ENCODE results near the gene TRIM49D1.
"Not testable (repeated sequence)": the region's sequence is repeated elsewhere in the genome, so short reads cannot be mapped to it uniquely, and the experiment has no call there.

The TRIM49D1 gene

DNA sequence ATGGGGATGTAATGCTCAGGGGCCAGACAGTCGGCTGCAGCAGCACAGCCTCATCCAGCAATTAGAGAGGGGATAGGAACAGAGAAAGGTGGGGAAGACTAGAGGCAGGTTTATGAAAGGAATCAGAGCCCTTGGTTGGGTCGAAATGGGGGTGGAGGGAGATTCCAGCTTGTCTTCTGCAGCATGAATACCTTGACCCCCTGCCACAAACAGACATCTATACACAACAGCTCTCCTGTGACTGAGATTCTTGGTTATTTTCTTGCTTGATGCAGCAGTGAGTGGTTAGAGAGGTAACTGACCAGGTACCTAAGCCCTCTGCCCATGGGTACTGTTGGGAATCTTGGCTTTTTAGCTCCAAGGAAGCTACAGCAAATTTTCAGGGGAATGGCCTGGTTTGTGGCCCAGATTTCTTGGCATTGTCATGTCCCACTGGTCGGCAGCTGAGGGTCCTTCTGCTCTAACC, at the start of gene TRIM49D1:
TSS of gene TRIM49D1 (minus strand) at position 51 of the 466 bp plus-strand sequence. CDS start 4,535 bp downstream, outside the sequence.
- no peak for DNase-seq (ENCODE audit: low spot score)

DNA sequence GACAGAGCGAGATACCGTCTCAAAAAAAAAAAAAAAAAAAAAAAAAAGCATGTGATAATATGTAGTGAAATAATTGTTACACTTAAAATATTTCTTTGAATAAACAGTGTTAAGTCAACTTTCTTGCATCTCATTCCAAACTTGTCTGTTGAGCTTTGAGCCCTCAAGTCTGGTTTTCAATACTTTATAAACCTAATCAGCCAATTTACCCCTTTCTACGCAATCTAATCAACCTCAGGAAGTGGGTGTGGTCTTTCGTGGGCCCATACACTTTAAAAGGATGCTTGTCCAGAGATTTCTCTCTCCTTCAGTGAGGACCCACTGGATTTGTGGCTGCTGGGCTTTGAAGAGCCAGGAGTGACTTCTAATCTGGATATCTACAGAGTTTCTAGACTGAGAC, 43.7 kb upstream of the TRIM49D1 start, which contains the start of gene TRIM64:
TSS of gene TRIM64 (plus strand) at position 301 of the 400 bp plus-strand sequence. CDS start 2,467 bp downstream, outside the sequence.
- DNase-seq (ENCODE audit: low spot score): not testable (repeated sequence)

DNA sequence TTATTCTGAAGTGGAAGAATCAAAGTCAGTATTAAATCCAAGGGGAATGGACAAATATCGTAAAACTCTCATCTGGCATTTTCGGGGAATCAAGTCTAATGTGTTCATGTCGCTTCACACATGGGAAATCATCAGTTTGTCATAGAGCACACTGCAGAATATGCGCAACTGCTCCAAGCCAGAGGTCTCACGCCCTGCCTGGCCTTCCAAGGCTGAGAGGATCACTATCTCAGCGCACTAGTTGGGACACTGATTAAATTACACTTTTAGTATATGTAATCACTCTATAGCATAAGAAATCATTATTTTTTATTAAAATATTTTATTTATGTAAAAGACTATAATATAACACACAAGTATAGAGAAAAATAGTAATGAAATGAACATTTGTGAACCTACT, 38.8 kb upstream of the TRIM49D1 start:
- DNase-seq (ENCODE audit: low spot score): not testable (repeated sequence)

- DNase-seq (ENCODE audit: low spot score): not testable (repeated sequence)
Measured at GRCh38 chr11:89923764-89924163, 1.7 kb upstream of the TRIM49D1 start, which contains the start of gene TRIM49D2. Gene TRIM49D2, plus strand, starts transcription at chr11:89924064. Its CDS starts 2,698 bp downstream, at chr11:89926762.

DNA sequence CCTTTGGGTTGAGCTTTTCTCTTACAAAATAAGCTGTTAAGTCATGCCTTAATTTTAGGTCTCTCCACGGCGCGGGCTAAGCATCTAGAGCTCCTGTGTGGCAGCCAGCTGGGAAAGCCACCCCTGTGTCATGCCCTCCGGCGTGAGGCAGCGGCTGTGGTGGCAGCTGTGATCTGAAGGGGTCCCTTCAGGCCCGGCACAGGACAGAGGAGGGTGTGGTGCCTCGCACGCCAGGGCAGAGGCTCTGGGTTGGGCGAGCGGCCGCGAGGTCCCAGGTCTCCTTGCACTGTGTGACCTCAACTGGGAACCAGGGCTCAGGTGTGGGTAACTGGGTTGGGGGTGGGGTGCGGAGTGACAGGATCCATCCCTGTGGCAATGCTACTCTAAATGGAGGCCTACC, 21.2 kb downstream of the TRIM49D1 start:
- DNase-seq (ENCODE audit: low spot score): not testable (repeated sequence)

DNA sequence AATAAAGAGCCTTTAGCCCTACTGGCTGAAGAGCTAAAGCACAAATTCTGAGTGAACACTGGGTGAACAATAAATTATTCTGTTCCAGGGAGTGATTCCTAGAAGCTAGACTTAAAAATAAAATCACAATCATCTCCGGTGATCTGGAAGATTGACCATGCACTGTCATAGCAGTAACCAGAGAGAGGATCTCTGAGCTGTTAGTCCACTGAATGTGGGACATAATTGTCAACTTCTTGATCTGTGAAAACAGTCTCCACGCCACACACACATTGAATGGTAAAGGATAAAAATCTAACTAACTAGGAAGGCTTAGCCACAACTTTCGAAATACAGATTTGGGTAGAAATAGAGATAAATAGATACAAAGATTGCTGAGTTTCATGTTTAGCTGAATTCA, 28.8 kb downstream of the TRIM49D1 start:
- DNase-seq (ENCODE audit: low spot score): not testable (repeated sequence)

DNA sequence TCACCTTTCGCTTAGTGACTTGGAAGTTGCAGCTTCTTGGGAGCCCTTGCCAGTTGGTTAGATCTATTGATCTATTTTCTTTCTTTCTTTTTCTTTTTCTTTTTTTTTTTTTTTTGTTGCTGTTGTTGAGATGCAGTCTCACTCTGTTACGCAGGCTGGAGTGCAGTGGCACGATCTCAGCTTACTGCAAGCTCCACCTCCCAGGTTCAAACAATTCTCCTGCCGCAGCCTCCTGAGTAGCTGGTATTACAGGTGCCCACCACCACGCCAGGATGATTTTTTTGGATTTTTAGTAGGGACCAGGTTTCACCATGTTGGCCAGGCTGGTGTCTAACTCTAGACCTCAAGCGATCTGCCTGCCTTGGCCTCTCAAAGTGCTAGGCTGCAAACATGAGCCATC, 44.5 kb downstream of the TRIM49D1 start:
- not testable (repeated sequence) for DNase-seq (ENCODE audit: low spot score)

DNA sequence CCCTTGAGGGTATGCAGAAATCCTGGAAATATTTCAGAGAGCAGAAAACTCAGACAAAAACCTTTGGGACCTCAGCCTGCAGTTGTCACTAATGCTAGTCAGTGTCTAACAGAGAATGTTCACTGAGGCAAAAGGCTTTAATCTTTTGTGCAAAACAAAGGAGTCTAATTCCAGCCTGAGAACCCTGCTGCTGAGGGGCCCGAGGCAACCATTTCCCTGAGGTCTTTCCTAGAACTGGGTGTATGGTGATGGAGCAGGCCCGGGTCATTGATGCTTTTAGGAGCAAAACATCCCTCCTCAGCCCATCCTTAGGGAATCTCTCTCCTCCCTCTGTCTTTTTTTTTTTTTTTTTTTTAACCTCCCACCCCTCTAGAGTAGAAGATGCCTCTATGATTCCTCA, 49.5 kb downstream of the TRIM49D1 start:
- not testable (repeated sequence) for DNase-seq (ENCODE audit: low spot score)

DNA sequence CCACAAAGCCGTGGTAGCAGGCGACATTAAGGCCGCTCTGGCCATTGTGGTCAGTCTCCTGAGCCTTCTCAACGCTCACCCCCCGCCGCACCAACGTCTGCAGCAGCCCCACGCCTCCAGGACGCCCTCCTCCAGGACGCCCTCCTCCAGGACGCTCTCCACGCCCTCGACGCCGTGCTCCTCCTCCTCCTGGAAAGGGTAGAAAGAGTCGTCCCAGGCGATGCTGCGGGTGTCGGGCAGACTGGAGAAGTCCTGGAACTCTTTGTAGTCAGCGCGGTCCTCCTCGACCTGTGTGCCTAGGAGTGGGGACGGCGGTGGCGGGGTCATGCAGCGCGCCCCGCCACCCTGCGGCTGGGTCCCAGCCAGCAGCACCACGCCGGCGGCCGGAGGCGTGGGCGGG, 56.8 kb downstream of the TRIM49D1 start:
- not testable (repeated sequence) for DNase-seq (ENCODE audit: low spot score)

GRCh38 chr11:89863906-89864704, 57.9 kb downstream of the TRIM49D1 start:
- DNase-seq (ENCODE audit: low spot score): not testable (repeated sequence)

Data from putamen (tissue), 1 donor.